Suppressor macrophage treated with lipopolysaccharide for 1 hour (primary cell): ENCODE results near the gene CCNT2.
"Not testable (repeated sequence)": the region's sequence is repeated elsewhere in the genome, so short reads cannot be mapped to it uniquely, and the experiment has no call there.

ENCODE experiments used
- DNase-seq, 3 donors: peaks; one replicate each; pipeline ENCODE4 v3.0.0-alpha.2; 2020 to 2022

The CCNT2 gene

GRCh38 chr2:134918526-134919340 lies at the start of gene CCNT2:
CCNT2 (plus strand) TSS chr2:134918822; CDS start chr2:134918855, 33 bp downstream.
- DNase-seq = peak; percentile 100

DNA sequence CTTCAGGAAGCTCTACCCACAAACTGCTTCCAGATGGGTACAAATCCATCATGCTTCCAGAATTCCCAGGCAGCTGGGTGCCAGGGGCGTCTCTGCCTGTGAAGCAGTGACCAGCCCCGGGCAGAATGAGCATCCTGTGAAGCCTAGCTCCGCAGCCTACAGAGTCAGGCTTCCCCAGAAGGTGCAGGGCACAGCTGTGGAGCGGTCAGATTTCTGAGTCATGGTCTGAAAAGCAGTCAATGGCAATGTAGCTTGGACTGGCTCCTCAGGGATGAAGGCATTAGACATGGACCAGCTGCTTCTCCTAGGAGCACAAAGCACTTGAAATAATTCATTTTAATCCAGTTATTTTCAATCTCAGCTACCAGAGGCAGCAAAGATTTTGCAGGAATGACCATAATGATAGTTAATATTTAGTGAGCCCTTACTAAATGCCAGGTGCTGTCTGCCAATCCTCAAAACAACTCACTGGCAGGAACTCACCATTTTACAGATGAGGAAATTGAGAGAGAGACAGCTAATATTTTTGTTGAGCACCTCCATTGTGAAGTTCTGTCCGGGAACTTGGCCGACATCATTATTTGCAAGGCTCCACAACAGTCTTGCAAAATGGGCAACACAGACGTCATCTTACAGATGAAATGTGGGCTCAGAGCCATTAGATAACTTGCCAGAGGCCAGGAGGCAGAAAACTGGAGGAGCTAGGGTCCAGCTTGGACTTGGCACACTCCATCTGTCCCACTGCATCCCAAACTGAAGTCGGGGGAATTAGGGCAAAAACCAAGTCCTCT lies 48.5 kb upstream of the CCNT2 start:
- DNase-seq = no peak

- no peak for DNase-seq
These were observed 45.5 kb upstream of the CCNT2 start for GRCh38 chr2:134873152-134873551.

- no peak for DNase-seq
These were observed 43.3 kb upstream of the CCNT2 start for GRCh38 chr2:134875309-134875708.

GRCh38 chr2:134882773-134883172 lies 35.8 kb upstream of the CCNT2 start:
- no peak for DNase-seq

GRCh38 chr2:134883552-134884293 lies 34.9 kb upstream of the CCNT2 start:
- DNase-seq = no peak

GRCh38 chr2:134884435-134884834 lies 34.2 kb upstream of the CCNT2 start:
- DNase-seq = no peak

- no peak for DNase-seq
These were observed 26.2 kb upstream of the CCNT2 start for GRCh38 chr2:134892282-134893035.

GRCh38 chr2:134897932-134898331 lies 20.7 kb upstream of the CCNT2 start:
- DNase-seq = peak; percentile 31 to 64 (median 53)

DNA sequence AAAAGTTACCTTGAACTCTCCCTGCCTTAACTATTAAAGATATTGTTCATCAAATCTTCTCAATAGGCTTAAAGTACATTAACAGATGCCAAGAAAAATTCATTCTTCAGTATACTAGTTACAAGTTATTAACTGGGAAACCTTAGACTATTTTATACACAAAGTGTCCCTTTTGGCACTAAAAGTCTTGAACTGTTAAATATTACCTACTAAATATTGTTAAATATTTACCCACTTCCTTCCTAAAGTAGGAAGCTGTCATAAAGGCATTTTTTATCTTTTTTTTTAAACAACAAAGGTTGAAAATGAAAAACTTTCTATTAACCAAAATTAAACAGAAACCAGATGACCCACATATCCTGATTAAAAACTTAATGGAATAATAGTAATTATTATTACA lies 19.4 kb upstream of the CCNT2 start:
- DNase-seq = no peak

DNA sequence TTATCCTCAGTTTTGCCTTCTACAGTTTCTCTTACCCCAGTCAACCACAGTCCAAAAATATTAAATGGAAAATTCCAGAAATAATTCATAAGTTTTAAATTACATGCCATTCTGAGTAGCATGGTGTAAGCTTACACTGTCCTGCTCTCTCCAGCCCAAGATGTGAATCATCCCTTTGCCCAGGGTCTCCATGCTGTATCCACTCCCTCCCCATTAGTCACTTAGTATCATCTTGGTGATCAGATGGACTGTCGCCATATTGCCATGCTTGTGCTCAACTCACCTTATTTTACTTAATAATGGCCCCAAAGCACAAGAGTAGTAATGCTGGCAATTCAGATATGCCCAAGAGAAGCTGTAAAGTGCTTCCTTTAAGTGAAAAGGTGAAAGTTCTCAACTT lies 18.5 kb upstream of the CCNT2 start:
- no peak for DNase-seq

GRCh38 chr2:134903701-134904100 lies 14.9 kb upstream of the CCNT2 start:
- not testable (repeated sequence) for DNase-seq

- no peak for DNase-seq
These were observed 13.5 kb upstream of the CCNT2 start for GRCh38 chr2:134905168-134905567.

DNA sequence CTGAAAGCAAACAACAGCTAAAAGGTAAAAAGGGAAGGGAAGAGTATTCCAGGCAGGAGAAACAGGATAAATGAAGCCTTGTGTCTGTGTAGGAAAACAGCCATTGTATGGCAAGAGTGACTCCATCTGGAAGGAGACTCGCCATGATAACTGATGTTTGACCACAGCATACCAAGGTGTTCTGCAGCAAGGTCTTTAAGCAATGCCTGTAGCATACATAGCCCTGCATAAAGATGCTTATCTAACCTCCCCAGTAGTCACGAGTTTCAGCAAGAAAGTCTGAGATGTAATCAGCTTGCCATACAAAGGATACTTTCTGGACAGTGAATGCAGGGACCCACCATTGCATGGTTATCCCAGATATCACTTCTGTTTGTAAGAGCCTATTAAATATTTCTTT lies 11.9 kb upstream of the CCNT2 start:
- no peak for DNase-seq

DNA sequence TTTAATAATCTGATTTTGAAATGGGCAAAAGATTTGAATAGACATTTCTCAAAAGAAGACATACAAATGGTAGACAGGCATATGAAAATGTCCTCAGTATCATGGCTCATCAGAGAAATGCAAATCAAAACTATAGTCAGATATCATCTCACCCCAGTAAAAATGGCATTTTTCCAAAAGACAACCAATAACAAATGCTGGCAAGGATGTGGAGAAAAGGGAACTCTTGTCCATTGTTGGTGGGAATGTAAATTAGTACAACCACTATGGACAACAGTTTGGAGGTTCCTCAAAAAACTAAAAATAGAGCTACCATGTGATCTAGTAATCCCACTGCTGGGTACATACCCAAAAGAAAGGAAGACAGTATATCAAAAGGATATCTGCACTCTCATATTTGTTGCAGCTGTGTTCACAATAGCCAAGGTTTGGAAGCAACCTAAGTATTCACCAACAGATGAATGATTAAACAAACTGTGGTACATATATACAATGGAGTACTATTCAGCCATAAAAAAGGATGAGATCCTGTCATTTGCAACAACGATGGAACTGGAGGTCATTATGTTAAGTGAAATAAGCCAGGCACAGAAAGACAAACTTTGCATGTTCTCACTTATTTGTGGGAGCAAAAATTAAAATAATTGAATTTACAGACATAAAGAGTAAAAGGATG lies 11.0 kb upstream of the CCNT2 start:
- DNase-seq = not testable (repeated sequence)

DNA sequence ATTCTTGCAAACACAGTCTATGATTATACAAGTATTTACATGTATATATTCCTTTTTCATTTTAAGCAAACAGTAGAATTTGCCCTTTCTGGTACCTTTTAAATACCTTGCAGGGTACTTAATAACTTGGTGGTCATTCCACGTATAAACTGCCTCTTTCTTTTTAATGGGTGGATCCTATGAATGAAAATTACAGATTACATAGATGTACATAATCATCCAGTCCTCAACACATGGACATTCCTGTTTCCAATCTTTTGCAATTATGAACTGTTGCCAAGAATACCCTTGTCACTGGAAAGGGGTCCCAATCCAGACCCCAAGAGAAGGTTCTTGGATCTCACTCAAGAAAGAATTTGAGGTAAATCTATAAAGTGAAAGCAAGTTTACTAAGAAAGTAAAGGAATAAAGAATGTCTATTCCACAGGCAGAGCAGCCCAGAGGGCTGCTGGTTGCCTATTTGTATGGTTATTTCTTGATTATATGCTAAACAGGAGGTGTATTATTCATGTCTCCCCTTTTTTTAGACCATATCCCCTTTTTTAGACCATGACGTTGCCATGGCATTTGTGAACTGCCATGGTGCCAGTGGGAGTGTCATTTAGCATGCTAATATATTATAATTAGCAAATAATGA lies 7.7 kb upstream of the CCNT2 start:
- DNase-seq = no peak

- DNase-seq = no peak
These were observed 7.2 kb upstream of the CCNT2 start for GRCh38 chr2:134911400-134911785.

GRCh38 chr2:134912361-134912760 lies 6.3 kb upstream of the CCNT2 start:
- DNase-seq = peak; percentile 77 to 94 (median 93)

- DNase-seq = no peak
These were observed 1.2 kb upstream of the CCNT2 start for GRCh38 chr2:134917360-134917865.

- DNase-seq = peak in 2 of 3 donors; percentile 94 to 95
These were observed 615 bp upstream of the CCNT2 start for GRCh38 chr2:134917888-134918525.
